ENCODE results near the gene CERS4. TPM values are rescaled to one million over a fixed set of nuclear protein-coding genes. Genes with fewer than 3 reads are reported as not detected.
A peak's percentile ranks its signal among the peaks of the same experiment; 100 is the strongest.

The CERS4 gene, protein sequence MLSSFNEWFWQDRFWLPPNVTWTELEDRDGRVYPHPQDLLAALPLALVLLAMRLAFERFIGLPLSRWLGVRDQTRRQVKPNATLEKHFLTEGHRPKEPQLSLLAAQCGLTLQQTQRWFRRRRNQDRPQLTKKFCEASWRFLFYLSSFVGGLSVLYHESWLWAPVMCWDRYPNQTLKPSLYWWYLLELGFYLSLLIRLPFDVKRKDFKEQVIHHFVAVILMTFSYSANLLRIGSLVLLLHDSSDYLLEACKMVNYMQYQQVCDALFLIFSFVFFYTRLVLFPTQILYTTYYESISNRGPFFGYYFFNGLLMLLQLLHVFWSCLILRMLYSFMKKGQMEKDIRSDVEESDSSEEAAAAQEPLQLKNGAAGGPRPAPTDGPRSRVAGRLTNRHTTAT
- 1.5 and 4.0 TPM in 2 replicates for total RNA-seq

DNA sequence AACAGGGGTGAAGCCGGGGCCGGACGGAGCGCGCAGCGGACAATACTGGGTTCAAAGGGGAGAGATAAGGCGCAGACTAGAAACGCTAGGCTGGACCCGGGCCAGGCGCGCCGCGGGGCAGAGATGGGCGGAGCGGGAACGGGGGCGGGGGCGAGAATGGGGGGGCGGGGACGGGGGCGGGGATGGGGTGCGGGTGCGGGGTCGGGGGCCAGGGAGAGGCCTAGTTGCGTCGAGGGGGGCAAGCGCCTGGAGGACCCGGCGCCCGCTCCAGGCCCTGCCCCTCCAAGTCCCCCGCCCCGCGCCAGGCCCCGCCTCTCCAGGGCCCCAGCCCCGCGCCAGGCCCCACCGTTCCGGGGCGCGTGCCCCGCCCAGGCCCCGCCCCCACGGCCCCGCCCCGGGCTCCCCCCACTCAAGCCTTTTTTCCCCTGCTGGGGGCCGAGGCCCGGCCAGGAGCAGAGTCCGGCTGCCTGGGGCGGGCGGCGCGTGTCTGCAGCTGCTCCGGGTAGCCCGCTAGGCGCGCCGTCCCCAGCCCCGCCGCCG, at the start of gene CERS4:
TSS of gene CERS4 (plus strand) at position 449 of the 540 bp plus-strand sequence. CDS start 41,707 bp downstream, outside the sequence.
- Histone ChIP-seq H3K4me1 (ENCODE audit: insufficient read depth, low read length) (no peaks in the 10 kb centered on the region), H2AFZ (ENCODE audit: low read length) (no peak within 1 kb of the TSS), H3K9me3 (ENCODE audit: low read depth, low read length) (no peaks in the 10 kb centered on the region), H4K20me1 (ENCODE audit: insufficient read depth, low read length) (no peaks in the 10 kb centered on the region), H3K4me2 (ENCODE audit: insufficient read depth, low read length) (no peak within 1 kb of the TSS), H3K36me3 (ENCODE audit: insufficient read depth, low read length) (no peaks in the 10 kb centered on the region), H3K4me3 (ENCODE audit: insufficient read depth, low read length) (no peak within 1 kb of the TSS), H3K27me3 (ENCODE audit: insufficient read depth, low read length) (peaks cover 27% of the 10 kb centered on the region), H3K79me2 (ENCODE audit: insufficient read depth, low read length) (no peaks in the 10 kb centered on the region), H3K27ac (ENCODE audit: low read depth, low read length) (no peak within 1 kb of the TSS)
- TF ChIP-seq, protein P1, sequence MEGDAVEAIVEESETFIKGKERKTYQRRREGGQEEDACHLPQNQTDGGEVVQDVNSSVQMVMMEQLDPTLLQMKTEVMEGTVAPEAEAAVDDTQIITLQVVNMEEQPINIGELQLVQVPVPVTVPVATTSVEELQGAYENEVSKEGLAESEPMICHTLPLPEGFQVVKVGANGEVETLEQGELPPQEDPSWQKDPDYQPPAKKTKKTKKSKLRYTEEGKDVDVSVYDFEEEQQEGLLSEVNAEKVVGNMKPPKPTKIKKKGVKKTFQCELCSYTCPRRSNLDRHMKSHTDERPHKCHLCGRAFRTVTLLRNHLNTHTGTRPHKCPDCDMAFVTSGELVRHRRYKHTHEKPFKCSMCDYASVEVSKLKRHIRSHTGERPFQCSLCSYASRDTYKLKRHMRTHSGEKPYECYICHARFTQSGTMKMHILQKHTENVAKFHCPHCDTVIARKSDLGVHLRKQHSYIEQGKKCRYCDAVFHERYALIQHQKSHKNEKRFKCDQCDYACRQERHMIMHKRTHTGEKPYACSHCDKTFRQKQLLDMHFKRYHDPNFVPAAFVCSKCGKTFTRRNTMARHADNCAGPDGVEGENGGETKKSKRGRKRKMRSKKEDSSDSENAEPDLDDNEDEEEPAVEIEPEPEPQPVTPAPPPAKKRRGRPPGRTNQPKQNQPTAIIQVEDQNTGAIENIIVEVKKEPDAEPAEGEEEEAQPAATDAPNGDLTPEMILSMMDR (IDR thresholded peaks at IDR 0.05; ENCODE audit: extremely low read depth, low read depth, low read length), result no peak
- DNase-seq (ENCODE audit: insufficient read length, low spot score, missing footprints), result peak; percentile 81

DNA sequence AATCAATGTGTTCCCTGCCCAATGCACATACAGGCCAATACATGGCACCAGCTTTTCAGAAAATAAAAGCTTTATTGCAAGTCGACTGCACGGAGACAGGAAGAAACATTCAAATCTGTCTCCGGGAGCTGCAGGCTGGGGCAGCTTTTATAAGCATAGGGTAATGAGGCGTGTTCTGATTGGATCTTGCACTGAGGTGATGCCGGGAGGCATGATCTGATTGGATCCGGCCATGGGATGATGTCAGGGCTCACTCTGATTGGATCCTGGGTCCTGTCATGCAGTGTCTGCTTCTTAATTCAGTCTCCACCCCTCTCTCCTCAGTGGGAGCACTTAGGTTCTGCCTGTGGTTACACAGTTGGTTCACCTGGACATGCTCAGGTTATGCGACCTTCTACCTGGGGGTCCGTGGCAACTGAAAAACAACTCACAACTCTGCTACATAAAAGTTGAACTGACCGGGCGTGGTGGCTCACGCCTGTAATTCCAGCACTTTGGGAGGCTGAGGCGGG, 48.0 kb upstream of the CERS4 start:
- TF ChIP-seq, protein P1 (IDR thresholded peaks at IDR 0.05; ENCODE audit: extremely low read depth, low read depth, low read length), result no peak
- Histone ChIP-seq H3K27ac (ENCODE audit: low read depth, low read length) (no peak overlapping the region), H2AFZ (ENCODE audit: low read length) (no peak overlapping the region), H3K36me3 (ENCODE audit: insufficient read depth, low read length) (no peaks in the 10 kb centered on the region), H3K4me2 (ENCODE audit: insufficient read depth, low read length) (no peak overlapping the region), H3K27me3 (ENCODE audit: insufficient read depth, low read length) (no peaks in the 10 kb centered on the region), H3K9me3 (ENCODE audit: low read depth, low read length) (no peaks in the 10 kb centered on the region), H4K20me1 (ENCODE audit: insufficient read depth, low read length) (no peaks in the 10 kb centered on the region), H3K79me2 (ENCODE audit: insufficient read depth, low read length) (no peaks in the 10 kb centered on the region), H3K4me3 (ENCODE audit: insufficient read depth, low read length) (no peak overlapping the region), H3K4me1 (ENCODE audit: insufficient read depth, low read length) (no peaks in the 10 kb centered on the region)
- DNase-seq (ENCODE audit: insufficient read length, low spot score, missing footprints), result no peak

DNA sequence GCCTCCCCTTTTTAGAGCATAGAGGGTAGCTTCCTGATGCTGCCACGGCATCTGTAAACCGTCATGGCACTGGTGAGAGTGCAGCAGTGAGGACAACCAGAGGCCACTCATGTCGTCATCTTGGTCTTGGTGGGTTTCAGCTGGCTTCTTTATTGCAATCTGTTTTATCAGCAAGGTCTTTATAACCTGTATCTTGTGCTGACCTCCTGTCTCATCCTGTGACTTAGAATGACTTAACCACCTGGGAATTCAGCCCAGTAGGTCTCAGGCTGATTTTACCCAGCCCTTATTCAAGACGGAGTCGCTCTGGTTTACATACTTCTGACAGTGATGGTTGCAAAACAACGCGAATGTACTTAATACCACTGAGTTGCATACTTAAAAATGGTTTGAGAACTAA, 45.4 kb upstream of the CERS4 start:
- Histone ChIP-seq H3K79me2 (ENCODE audit: insufficient read depth, low read length) (no peaks in the 10 kb centered on the region), H3K9me3 (ENCODE audit: low read depth, low read length) (no peaks in the 10 kb centered on the region), H3K4me3 (ENCODE audit: insufficient read depth, low read length) (no peak overlapping the region), H4K20me1 (ENCODE audit: insufficient read depth, low read length) (no peaks in the 10 kb centered on the region), H2AFZ (ENCODE audit: low read length) (no peak overlapping the region), H3K27me3 (ENCODE audit: insufficient read depth, low read length) (no peaks in the 10 kb centered on the region), H3K4me2 (ENCODE audit: insufficient read depth, low read length) (no peak overlapping the region), H3K27ac (ENCODE audit: low read depth, low read length) (no peak overlapping the region), H3K36me3 (ENCODE audit: insufficient read depth, low read length) (no peaks in the 10 kb centered on the region), H3K4me1 (ENCODE audit: insufficient read depth, low read length) (no peaks in the 10 kb centered on the region)
- TF ChIP-seq, protein P1 (IDR thresholded peaks at IDR 0.05; ENCODE audit: extremely low read depth, low read depth, low read length), result no peak
- no peak for DNase-seq (ENCODE audit: insufficient read length, low spot score, missing footprints)

DNA sequence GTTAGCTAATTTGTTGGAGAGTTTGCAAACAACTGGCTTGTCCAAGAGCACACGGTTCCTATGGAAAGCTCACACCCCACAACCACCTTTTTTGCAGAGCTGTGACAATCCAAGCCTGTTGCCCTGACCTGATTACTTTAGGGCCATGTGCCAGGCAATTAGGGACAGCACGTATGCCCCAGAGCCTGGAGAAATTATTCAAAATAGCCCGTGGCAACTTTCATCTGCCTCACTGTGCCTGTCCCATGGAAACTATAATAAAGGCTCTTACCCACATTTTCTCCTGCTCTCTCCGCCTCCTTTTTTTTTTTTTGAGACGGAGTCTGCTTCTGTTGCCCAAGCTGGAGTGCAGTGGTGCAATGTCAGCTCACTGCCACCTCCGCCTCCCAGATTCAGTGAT, 41.2 kb upstream of the CERS4 start:
- no peak overlapping the region for H3K4me2 ChIP-seq (ENCODE audit: insufficient read depth, low read length)
- H2AFZ ChIP-seq (ENCODE audit: low read length), result no peak overlapping the region
- no peak overlapping the region for H3K4me3 ChIP-seq (ENCODE audit: insufficient read depth, low read length)
- no peaks in the 10 kb centered on the region for H3K27me3 ChIP-seq (ENCODE audit: insufficient read depth, low read length)
- H3K9me3 ChIP-seq (ENCODE audit: low read depth, low read length), result no peaks in the 10 kb centered on the region
- DNase-seq (ENCODE audit: insufficient read length, low spot score, missing footprints), result no peak
- TF ChIP-seq, protein P1 (IDR thresholded peaks at IDR 0.05; ENCODE audit: extremely low read depth, low read depth, low read length), result no peak
- no peaks in the 10 kb centered on the region for H3K79me2 ChIP-seq (ENCODE audit: insufficient read depth, low read length)
- no peaks in the 10 kb centered on the region for H4K20me1 ChIP-seq (ENCODE audit: insufficient read depth, low read length)
- no peaks in the 10 kb centered on the region for H3K4me1 ChIP-seq (ENCODE audit: insufficient read depth, low read length)
- no peaks in the 10 kb centered on the region for H3K36me3 ChIP-seq (ENCODE audit: insufficient read depth, low read length)
- no peak overlapping the region for H3K27ac ChIP-seq (ENCODE audit: low read depth, low read length)
